GM03348 (cell line): ENCODE results near the gene ZPBP2.
A peak's percentile ranks its signal among the peaks of the same experiment; 100 is the strongest.
"Not testable (repeated sequence)": the region's sequence is repeated elsewhere in the genome, so short reads cannot be mapped to it uniquely, and the experiment has no call there.

Source experiments
- DNase-seq: peaks from one replicate; pipeline ENCODE4 v3.0.0; 2012; ENCODE audit warnings: low spot score

ZPBP2 gene

DNA sequence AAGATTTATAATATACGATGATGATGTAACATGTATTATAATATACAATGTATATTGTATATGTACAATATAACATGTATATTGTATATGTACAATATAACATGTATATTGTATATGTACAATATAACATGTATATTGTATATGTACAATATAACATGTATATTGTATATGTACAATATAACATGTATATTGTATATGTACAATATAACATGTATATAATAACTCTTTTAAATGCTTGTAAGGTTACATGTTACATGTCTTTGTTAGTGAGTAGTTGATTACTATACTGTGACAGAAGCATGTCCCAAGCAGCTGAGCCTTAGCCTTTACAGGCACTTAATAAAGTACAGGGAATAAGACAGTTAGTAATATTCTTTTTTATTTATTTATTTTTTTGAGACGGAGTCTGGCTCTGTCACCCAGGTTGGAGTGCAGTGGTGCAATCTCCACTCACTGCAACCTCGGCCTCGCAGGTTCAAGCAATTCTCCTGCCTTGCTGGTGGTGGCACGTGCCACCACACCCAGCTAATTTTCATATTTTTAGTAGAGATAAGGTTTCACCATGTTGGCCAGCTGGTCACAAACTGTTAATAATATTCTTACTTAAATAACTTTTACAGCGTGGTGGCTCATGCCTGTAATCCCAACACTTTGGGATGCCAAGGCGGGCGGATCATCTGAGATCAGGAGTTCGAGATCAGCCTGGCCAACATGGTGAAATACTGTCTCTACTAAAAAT is 11.9 kb upstream of the ZPBP2 start:
- DNase-seq = not testable (repeated sequence)

- no peak for DNase-seq
Observed at GRCh38 chr17:39861235-39861634, 6.8 kb upstream of the ZPBP2 start.

DNA sequence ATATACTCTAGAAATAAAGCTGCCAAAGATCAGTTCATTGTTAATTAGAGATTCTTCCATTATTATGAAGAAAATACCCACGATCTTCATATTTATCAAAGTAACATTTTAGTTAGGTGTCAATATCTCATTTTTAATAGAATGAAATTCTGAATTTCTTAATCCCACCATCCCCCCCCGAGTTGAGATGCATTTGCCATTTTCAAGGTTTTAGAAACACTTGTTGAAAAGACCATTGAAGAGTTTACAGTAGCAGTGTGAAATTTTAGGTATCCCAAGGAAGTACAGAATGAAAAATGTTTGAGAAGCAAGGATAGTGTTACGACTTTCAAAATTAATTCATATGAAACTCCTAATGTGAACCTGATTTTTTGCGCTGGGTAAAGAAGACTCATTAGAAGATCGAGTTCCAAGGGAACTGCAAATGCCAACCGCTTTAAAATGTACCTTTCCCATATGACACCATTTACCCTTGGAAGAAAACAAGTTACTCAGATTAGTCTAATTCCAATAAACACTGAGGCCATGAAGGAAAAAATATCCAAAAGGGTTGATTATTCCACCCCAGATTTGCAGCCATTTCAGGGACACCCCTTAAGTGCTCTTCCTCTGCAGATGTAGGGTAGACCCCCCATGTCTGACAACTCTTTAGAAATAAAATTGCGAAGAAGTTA is 4.6 kb upstream of the ZPBP2 start:
- DNase-seq = no peak

- peak; percentile 24 for DNase-seq
Observed at GRCh38 chr17:39863918-39864746, 3.9 kb upstream of the ZPBP2 start, which contains the start of gene IKZF3. Gene IKZF3, minus strand, starts transcription at chr17:39864312. Its CDS starts 186 bp downstream, at chr17:39864126.

DNA sequence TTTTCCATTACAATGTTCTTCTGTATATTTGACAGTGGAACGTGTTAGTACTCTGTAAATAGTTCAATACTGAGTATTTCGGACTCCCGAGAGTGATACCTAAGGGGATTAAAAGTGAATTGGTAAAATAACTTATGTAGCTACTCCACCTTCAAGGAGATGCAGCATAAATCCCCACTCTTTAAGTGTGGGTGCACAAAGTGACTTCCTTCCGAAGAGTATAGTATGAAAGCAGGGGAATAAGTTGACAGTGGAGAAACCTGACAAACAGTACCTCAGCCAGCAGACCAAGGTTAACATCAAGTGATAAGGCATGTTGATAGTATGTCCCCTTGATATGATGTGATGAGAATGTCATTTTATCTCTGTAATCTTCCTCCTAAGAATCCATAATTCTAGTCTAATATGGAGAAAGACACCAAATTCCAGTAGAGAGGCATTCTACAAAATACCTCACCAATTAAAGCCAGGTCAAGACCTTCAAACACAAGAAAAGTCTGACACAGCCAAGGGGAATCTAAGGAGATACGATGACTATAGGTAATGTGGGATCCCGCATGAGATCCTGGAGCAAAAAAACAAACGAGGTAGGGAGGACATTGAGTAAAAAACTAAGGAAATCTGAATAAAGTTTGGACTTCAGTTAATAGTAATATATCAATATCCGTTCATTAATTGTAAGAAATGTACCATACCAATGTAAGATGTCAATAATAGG is 1.8 kb upstream of the ZPBP2 start:
- DNase-seq = no peak

DNA sequence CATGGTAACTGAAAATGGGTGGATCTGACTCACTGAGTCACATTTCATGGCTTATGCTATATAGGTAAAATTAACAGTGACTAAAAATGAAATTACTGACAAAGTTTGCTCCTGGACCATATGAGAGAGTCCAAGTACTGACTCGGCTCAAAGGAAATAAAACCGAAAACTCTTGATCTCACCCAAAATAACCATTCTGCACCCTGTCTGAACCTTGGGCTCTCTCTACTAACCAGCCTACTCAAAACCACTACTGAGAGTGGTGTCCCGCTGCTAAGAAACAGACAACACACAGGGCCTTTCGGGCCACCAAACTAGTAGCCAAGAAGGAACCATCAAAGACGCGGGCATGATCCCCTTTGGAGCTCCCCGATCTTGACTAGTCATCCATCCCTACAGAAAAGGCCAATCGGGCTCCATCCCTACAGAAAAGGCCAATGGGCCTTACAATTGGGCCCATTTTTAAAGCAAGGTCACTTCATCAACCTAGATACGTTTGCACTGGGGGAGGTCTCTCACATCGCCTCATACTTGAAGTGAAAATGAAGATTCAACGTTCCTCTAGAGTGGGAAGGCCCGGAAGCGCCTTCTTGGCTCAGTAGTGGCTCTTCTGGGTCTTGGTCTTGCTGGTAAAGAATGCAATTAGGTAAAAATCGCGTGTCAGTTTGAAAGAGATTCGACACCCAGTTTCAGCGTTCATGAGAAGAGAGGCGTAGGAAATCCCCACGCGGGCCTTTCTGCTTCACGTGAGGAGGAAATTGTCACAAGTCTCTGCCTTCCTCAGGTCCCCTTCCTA is 720 bp upstream of the ZPBP2 start:
- no peak for DNase-seq

DNA sequence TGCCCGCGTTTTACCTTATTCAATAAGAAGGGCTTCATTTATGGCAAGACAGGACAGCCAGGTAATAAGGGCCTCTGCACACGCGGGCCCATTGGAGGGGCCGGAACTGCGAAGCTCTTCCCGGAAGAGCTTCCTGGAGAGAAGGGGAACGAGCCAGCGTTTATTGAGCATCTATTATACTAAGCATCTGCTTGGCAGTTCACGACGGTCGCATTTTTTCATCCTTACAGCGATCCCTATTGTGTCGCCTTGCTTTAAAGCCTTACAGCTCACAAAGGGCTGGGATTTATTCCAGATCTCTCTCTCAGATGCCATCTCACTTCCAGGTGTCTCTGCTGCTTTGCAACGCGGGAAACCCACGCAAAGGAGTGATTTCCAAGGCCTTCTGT is 546 bp downstream of the ZPBP2 start:
- DNase-seq = no peak

DNA sequence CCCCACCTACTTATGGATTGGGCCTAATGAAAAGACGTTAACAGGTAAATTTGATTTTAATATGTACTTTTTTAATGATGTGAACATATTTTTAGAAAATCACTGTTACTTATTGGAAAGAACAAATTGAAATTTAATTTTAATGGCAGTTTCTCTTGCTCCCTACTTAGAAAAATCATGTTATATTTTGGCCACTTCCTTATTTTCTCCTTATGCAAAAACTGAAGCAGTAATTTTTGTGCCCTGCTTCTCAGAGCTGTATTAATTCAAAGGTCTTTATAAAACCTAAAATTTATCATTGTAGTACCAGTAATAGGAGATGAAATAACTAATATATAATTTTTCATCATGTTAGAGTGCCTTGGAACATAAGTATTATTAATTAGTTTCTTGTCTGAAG is 2.8 kb downstream of the ZPBP2 start:
- DNase-seq = no peak

GRCh38 chr17:39871801-39872200 is 3.8 kb downstream of the ZPBP2 start:
- DNase-seq = no peak

DNA sequence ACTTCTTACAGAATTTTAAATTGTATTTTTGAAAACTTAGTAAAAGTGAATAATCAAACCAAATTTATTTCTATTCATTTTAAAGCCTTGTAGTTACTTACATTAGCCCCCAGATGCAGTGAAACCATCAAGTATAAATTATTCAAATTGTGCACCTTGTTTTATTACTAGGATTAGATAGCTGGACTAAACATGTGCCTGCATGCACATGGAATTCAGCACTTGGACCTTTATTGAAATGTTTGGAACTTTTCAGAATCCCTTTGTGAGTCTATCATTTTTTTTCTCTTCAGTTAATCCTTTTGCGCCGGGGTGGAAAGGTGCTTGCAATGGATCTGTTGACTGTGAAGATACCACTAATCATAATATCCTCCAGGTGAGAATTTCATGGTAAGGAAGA is 4.7 kb downstream of the ZPBP2 start:
- DNase-seq = peak; percentile 14

DNA sequence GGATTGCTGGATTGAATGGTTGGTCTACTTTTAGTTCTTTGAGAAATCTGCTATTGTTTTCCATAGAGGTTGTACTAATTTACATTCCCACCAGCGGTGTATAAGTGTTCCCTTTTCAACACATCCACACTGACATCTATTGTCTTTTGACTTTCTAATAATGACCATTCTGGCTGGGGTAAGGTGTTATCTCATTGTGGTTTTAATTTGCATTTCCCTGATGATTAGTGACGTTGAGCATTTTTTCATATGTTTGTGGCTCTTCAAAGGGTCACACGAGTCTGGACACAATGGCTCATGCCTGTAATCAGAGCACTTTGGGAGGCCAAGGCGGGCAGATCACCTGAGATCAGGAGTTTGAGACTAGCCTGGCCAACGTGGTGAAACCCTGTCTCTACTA is 18.1 kb downstream of the ZPBP2 start:
- not testable (repeated sequence) for DNase-seq

DNA sequence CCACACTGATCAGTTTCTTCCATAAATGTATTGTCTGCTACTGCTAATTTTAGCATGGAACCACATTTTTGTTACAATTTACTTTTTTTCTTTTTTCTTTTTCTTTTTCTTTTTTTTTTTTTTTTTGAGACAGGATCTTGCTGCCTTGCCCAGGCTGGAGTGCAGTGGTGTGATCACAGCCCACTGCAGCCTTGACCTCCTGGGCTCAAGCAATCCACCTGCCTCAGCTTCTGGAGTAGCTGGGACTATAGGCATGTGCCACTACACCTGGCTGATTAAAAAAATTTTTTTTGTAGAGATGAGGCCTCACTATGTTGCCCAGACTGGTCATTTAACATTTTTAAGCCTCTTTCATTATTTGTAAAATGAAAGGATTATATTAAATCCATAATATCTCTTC is 19.1 kb downstream of the ZPBP2 start:
- no peak for DNase-seq

DNA sequence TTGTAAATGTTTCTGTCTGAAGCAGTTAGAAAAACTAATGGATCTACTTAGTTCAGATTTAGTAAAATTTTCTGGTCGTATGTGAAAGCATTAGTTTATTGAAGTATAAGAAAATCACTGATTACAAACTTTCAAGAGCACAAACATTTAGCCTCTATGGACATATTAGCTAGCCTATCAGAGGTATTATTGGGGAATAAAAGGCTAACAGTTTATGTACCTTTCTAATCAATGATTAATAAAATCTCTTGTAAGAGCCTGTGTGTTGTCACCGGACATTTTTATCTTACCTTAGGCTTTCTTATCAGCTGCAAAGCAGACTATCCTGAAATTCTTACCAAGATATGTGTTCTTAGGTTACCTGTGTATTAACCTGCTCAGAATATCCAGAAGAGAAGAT is 21.2 kb downstream of the ZPBP2 start:
- no peak for DNase-seq

- DNase-seq = no peak
Observed at GRCh38 chr17:39894681-39895376, 26.8 kb downstream of the ZPBP2 start.

DNA sequence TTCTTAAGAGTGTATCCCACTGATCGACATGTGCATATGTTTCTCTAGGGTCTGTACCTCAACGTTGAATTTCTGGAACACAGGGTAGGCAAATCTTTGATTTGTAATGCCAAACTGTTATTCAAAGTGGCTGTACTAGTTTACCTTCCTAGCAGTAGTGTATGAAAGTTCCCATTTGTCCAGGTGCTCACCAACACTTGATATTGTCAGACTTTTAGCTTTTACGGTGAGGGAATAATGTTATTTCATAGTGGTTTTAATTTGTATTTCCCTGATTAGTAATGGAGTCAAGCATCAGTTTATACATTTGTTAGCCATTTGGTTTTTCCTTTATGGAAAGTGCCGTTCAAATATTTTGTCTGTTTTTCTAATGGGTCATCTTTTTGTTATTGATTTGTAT is 30.1 kb downstream of the ZPBP2 start:
- no peak for DNase-seq

GRCh38 chr17:39899215-39899614 is 31.2 kb downstream of the ZPBP2 start:
- no peak for DNase-seq

DNA sequence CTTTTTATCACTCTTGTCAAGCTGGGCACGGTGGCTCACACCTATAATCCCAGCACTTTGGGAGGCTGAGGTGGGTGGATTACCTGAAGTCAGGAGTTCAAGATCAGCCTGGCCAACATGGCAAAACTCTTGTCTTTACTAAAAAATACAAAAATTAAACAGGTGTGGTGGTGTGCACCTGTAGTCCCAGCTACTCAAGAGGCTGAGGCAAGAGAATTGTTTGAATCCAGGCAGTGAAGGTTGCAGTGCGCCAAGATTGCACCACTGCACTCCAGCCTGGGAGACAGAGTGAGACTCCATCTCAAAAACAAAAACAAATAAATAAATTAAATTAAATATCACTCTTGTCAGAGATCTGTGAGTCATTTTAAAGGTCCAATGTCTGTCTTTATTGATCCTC is 34.0 kb downstream of the ZPBP2 start:
- not testable (repeated sequence) for DNase-seq

DNA sequence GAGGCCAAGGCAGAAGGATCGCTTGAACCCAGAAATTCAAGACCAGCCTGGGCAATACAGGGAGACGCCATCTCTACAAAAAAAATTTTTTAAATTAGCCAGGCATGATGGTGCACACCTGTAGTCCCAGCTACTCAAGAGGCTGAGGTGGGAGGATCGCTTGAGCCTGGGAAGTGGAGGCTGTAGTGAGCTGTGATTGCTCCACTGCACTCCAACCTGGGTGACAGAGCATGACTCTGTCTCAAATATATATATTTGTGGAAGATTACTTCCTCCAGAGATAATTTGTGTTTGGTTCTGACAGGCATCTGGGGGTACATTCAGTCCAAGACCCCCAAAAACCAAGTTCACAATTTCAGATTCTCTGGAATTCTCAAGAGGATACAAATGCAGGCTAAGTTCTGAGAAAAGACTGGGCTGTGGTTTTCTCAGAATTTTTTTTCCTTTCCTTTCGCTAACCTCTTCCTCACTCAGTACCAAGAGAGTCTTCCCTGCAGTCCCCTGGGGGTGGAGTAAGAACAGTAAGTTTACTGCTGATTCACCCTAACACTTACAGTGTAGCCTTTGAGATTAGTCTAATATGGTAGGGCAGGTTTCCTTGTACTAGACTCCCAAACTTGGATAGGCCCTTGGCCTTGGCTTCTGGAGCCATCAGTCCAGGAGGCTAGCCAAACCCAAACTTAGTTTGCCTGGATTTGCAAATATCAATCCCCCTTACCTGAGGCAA is 35.3 kb downstream of the ZPBP2 start:
- no peak for DNase-seq

DNA sequence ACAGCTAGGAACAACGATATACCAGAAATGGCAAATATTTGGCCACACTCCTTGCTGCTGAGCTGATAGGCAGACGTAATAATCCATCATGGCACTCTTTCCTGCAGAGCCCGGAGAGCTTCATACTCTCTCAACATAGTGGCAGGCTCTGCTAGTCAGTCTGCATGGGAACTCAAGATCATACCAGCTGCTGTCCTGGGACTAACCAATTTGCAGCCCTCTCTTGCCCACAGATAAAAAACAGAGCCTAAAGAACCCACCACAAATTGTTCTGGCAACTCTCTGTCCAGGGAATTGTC is 36.9 kb downstream of the ZPBP2 start:
- no peak for DNase-seq

DNA sequence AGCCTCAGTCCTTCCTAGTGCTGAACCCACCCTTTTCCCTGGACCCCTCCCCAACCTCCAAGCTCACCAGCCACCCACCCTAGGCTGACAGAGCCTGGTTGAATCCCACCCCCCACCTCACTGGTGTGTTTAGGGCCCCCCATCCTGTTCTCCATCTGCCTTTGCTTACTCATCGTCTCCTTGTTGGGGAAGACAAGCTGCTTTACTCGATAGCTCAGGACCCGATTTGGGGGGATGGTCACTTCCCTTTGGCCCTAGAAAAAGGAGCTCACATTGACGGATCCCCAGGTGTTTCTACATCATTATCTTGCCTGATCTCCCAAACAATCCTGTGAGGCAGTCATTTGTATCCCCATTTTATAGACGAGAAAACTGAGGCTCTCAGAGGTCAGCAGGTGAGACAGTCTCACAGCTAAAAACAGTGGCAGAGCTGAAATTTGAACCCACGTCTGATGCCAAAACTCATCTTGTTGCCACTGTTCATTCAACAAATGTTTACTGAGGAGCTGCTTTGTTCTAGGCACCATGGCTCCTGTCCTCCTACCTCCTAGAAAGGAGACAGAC is 40.9 kb downstream of the ZPBP2 start:
- no peak for DNase-seq
